Gastrocnemius medialis (tissue), 4 donors: ENCODE measurements around the gene ARHGAP9. TPM values are rescaled to one million over a fixed set of nuclear protein-coding genes. Genes with fewer than 3 reads are reported as not detected.

ENCODE experiments used
- ATAC-seq, 2 donors: fragments of 150-250 bp; one replicate each; pipeline ENCODE4 v1.9.1; 2016
- DNase-seq, 2 donors: peaks; one replicate each; pipeline ENCODE4 v3.0.0-alpha.2; 2019
- H3K27ac ChIP-seq, 4 donors: fragments of 200-600 bp; sonication (generic); 1 replicate in 1 of 4; 2 replicates in 3 of 4; pipeline ENCODE4 v1.5.1; 2016 to 2018; ENCODE audit warnings: mild to moderate bottlenecking in 2 of 4, moderate library complexity in 1 of 4
- H3K27me3 ChIP-seq, 3 donors: fragments of 200-600 bp; sonication (generic) in 2 of 3; 1 replicate in 1 of 3; 2 replicates in 2 of 3; pipeline versions ENCODE4 v1.5.1 to v1.6.0; 2016 to 2019; ENCODE audit warnings: mild to moderate bottlenecking in 1 of 3, moderate library complexity in 1 of 3
- H3K36me3 ChIP-seq, 2 donors: fragments of 200-600 bp; sonication (generic) in 1 of 2; one replicate each; pipeline ENCODE4 v1.5.1; 2017 to 2018
- H3K4me1 ChIP-seq, 2 donors: fragments of 200-600 bp; sonication (generic) in 1 of 2; one replicate each; pipeline ENCODE4 v1.5.1; 2016 to 2017; ENCODE audit warnings: mild to moderate bottlenecking in 2 of 2
- H3K4me3 ChIP-seq, 4 donors: fragments of 200-600 bp; sonication (generic) in 3 of 4; 1 replicate in 1 of 4; 2 replicates in 3 of 4; pipeline ENCODE4 v1.5.1; 2016 to 2019; ENCODE audit warnings: mild to moderate bottlenecking in 2 of 4
- H3K9me3 ChIP-seq, 3 donors: fragments of 200-600 bp; sonication (generic) in 2 of 3; 1 replicate in 1 of 3; 2 replicates in 2 of 3; pipeline ENCODE4 v1.5.1; 2016 to 2019
- POLR2A ChIP-seq, 2 donors: fragments of 450-650 bp; IDR thresholded peaks; one replicate each; pipeline ENCODE4 v1.6.1; 2017; ENCODE audit warnings: antibody characterized with exemption in 2 of 2, mild to moderate bottlenecking in 2 of 2, moderate library complexity in 2 of 2
- in situ Hi-C, 4 donors: fragments of 200-750 bp; cut with MboI; loops; one replicate each; pipeline versions ENCODE4 v1.15.0 to v1.8.0; 2017; ENCODE audit warnings: low sequenced_read_pairs in 4 of 4
- intact Hi-C: fragments of 100-400 bp; cut with DNase I; formaldehyde crosslinking; loops from one replicate; pipeline ENCODE4 v1.15.1; 2023; ENCODE audit warnings: low total_unique reads
- total RNA-seq, 4 donors: library from RNA; depleted of rRNA; stranded (reverse); fragments of >200 nt; gene quantifications; one replicate each; pipeline versions ENCODE4 v1.1.0 to v1.2.3, GENCODE V29; 2016
- TF ChIP-seq, protein P1 (sequence below), 5 experiments: fragments of 450-650 bp in 3 of 5; fragments of 200-600 bp in 2 of 5; sonication (generic) in 2 of 5; IDR thresholded peaks in 4 of 5; conservative IDR thresholded peaks in 1 of 5; 1 replicate in 4 of 5; 2 replicates in 1 of 5; pipeline ENCODE4 v1.5.1; 2016 to 2019; ENCODE audit warnings: antibody characterized with exemption in 5 of 5, mild to moderate bottlenecking in 3 of 5, moderate library complexity in 3 of 5

Gene ARHGAP9
- total RNA-seq, 4 donors from 2014 or later: 2.7 to 5.1 (median 4.7) TPM

DNA sequence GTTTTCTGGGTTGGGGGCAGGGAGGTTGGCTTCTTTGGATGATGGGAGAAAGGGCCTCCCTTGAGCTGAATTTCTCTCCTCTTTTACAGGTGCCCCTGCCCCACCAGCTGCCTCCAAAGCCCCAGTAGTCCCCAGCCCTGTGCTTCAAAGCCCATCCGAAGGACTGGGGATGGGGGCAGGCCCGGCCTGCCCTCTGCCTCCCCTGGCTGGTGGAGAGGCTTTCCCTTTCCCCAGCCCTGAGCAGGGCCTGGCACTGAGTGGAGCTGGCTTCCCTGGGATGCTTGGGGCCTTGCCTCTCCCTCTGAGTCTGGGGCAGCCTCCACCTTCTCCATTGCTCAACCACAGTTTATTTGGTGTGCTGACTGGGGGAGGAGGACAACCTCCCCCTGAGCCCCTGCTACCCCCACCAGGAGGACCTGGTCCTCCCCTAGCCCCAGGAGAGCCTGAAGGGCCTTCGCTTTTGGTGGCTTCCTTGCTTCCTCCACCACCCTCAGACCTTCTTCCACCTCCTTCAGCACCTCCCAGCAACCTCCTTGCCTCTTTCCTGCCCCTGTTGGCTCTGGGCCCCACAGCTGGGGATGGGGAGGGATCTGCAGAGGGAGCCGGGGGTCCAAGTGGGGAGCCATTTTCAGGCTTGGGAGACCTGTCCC is 46.9 kb upstream of the ARHGAP9 start:
- intact Hi-C loops (loop anchor here (10.0 kb wide), 2 partner anchors 442 to 892 kb away; partner anchors contain the start of genes BAZ2A and NAB2), in situ Hi-C loops (no loop called here)
- H3K4me1 ChIP-seq: peaks cover 25 to 29% of the 10 kb centered on the region in 2 donors
- DNase-seq (no peak), ATAC-seq (no peak)
- H3K4me3 ChIP-seq: no peak overlapping the region
- H3K27me3 ChIP-seq: no peaks in the 10 kb centered on the region
- H3K36me3 ChIP-seq: peaks cover 0 to 72% of the 10 kb centered on the region in 2 donors
- TF ChIP-seq POLR2A (IDR thresholded peaks at IDR 0.05): no peak
- TF ChIP-seq, protein P1, sequence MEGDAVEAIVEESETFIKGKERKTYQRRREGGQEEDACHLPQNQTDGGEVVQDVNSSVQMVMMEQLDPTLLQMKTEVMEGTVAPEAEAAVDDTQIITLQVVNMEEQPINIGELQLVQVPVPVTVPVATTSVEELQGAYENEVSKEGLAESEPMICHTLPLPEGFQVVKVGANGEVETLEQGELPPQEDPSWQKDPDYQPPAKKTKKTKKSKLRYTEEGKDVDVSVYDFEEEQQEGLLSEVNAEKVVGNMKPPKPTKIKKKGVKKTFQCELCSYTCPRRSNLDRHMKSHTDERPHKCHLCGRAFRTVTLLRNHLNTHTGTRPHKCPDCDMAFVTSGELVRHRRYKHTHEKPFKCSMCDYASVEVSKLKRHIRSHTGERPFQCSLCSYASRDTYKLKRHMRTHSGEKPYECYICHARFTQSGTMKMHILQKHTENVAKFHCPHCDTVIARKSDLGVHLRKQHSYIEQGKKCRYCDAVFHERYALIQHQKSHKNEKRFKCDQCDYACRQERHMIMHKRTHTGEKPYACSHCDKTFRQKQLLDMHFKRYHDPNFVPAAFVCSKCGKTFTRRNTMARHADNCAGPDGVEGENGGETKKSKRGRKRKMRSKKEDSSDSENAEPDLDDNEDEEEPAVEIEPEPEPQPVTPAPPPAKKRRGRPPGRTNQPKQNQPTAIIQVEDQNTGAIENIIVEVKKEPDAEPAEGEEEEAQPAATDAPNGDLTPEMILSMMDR (IDR thresholded peaks at IDR 0.05 in 4 of 5, conservative IDR thresholded peaks at IDR 0.05 in 1 of 5): no peak
- H3K27ac ChIP-seq: peak overlapping the region in 2 of 4 donors; percentile 20 to 31
- H3K9me3 ChIP-seq: no peaks in the 10 kb centered on the region

DNA sequence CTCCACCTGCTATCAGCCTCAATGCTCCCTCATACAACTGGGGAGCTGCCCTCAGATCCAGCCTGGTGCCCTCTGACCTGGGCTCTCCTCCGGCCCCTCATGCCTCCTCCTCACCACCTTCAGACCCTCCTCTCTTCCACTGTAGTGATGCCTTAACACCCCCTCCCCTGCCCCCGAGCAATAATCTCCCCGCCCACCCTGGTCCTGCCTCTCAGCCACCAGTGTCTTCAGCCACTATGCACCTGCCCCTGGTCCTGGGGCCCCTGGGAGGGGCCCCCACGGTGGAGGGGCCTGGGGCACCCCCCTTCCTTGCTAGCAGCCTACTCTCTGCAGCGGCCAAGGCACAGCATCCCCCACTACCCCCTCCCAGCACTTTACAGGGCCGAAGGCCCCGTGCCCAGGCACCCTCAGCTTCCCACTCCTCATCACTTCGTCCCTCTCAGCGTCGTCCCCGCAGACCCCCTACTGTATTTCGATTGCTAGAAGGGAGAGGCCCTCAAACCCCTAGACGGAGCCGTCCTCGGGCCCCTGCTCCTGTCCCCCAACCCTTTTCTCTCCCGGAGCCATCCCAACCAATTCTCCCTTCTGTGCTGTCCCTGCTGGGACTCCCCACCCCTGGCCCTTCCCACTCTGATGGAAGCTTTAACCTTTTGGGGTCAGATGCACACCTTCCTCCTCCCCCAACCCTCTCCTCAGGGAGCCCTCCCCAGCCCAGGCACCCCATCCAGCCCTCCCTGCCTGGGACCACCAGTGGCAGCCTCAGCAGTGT is 46.1 kb upstream of the ARHGAP9 start:
- intact Hi-C loops (loop anchor here (10.0 kb wide), 2 partner anchors 441 to 891 kb away; partner anchors contain the start of genes BAZ2A and NAB2), in situ Hi-C loops (no loop called here)
- Histone ChIP-seq H3K4me3 (no peak overlapping the region), H3K27me3 (no peaks in the 10 kb centered on the region), H3K4me1 (peaks cover 32 to 37% of the 10 kb centered on the region in 2 donors), H3K27ac (peak overlapping the region in 3 of 4 donors; percentile 20 to 99 (median 93)), H3K36me3 (peaks cover 0 to 64% of the 10 kb centered on the region in 2 donors), H3K9me3 (no peaks in the 10 kb centered on the region)
- DNase-seq: no peak
- TF ChIP-seq, protein P1 (IDR thresholded peaks at IDR 0.05 in 4 of 5, conservative IDR thresholded peaks at IDR 0.05 in 1 of 5): no peak
- no peak for TF ChIP-seq POLR2A (IDR thresholded peaks at IDR 0.05)
- ATAC-seq: no peak

DNA sequence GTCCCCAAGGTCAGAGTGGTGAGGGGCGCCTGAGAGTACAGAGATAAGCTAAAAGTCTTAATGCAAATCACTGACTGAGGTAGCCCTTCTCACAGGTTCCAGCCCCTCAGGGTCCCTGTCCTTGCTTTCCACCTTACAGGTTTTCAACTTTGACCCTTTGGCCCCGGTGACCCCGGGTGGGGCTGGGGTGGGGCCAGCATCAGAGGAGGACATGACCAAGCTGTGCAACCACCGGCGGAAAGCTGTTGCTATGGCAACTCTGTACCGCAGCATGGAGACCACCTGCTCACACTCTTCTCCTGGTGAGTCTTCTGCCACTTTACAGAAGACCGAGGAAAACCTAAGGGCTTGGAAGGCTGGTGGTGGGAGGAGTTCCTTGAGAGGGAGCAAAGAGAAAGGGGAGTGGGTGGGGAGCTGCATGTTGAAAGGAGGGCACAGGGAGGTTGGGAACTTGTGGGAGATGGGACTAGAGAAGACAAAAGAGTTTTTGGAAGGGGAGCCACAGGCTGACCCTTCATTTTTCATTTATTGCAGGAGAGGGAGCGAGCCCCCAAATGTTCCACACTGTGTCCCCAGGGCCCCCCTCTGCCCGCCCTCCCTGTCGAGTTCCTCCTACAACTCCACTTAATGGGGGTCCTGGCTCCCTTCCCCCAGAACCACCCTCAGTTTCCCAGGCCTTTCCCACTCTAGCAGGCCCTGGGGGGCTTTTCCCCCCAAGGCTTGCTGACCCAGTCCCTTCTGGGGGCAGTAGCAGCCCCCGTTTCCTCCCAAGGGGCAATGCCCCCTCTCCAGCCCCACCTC is 45.3 kb upstream of the ARHGAP9 start:
- no peak for TF ChIP-seq POLR2A (IDR thresholded peaks at IDR 0.05)
- TF ChIP-seq, protein P1 (IDR thresholded peaks at IDR 0.05 in 4 of 5, conservative IDR thresholded peaks at IDR 0.05 in 1 of 5): no peak
- no peak for DNase-seq
- in situ Hi-C loops: loop anchor here in 1 of 4 donors (25.0 kb wide), 1 partner anchor 888 kb away; the partner anchor contains the start of genes ATP5F1B and BAZ2A
- H3K27me3 ChIP-seq: no peaks in the 10 kb centered on the region
- H3K9me3 ChIP-seq: no peaks in the 10 kb centered on the region
- peak overlapping the region; percentile 93 to 99 (median 96) for H3K27ac ChIP-seq
- peaks cover 32 to 37% of the 10 kb centered on the region in 2 donors for H3K4me1 ChIP-seq
- intact Hi-C loops: loop anchor here (5.0 to 10.0 kb wide), 6 partner anchors 268 to 890 kb away; partner anchors contain the start of genes ATP23, BAZ2A, CTDSP2 and NAB2
- no peak for ATAC-seq
- peaks cover 0 to 56% of the 10 kb centered on the region in 2 donors for H3K36me3 ChIP-seq
- no peak overlapping the region for H3K4me3 ChIP-seq
